HepG2 (cell line): ENCODE measurements around the gene BCL2L1. TPM values are rescaled to one million over a fixed set of nuclear protein-coding genes. Genes with fewer than 3 reads are reported as not detected.

Experiments used
- ATM ChIP-seq: fragments of 450-650 bp; IDR thresholded peaks from 2 replicates; pipeline ENCODE4 v1.7.1; 2017; ENCODE audit warnings: mild to moderate bottlenecking, borderline replicate concordance
- GPBP1L1 ChIP-seq: sonication (generic); formaldehyde crosslinking; IDR thresholded peaks from 2 replicates; pipeline ENCODE4 v1.5.0; 2020; ENCODE audit warnings: mild to moderate bottlenecking, missing genetic modification reagents
- PCBP2 ChIP-seq: fragments of 200-400 bp; formaldehyde crosslinking; optimal IDR thresholded peaks from 2 replicates; pipeline ENCODE3; 2018; ENCODE audit warnings: low read length, low read depth; ENCODE audit not compliant: poor library complexity, severe bottlenecking
- RBAK ChIP-seq: sonication (generic); formaldehyde crosslinking; IDR thresholded peaks from 2 replicates; pipeline ENCODE4 v1.5.1; 2020; ENCODE audit warnings: mild to moderate bottlenecking, missing genetic modification reagents
- TGIF2 ChIP-seq: IDR thresholded peaks from 2 replicates; pipeline ENCODE4 v1.6.1; 2016; ENCODE audit warnings: control low read depth, missing compliant biosample characterization
- THYN1 ChIP-seq: sonication (generic); formaldehyde crosslinking; IDR thresholded peaks from 2 replicates; pipeline ENCODE4 v1.8.1; 2023; ENCODE audit warnings: low read depth, mild to moderate bottlenecking, moderate library complexity, missing genetic modification reagents, borderline replicate concordance
- ZBTB40 ChIP-seq, 2 experiments: fragments of 450-650 bp in 1 of 2; sonication (generic) in 1 of 2; formaldehyde crosslinking in 1 of 2; IDR thresholded peaks; 2 replicates each; pipeline versions ENCODE4 v1.6.1 to v1.8.0; 2016 to 2022; ENCODE audit warnings: antibody characterized with exemption in 1 of 2, mild to moderate bottlenecking in 1 of 2, missing genetic modification reagents in 1 of 2
- ZMAT3 ChIP-seq: sonication (generic); formaldehyde crosslinking; conservative IDR thresholded peaks from 2 replicates; pipeline ENCODE4 v1.7.0; 2021; ENCODE audit warnings: missing genetic modification reagents
- ZNF256 ChIP-seq: sonication (generic); formaldehyde crosslinking; conservative IDR thresholded peaks from 2 replicates; pipeline ENCODE4 v1.4.0; 2020; ENCODE audit warnings: missing genetic modification reagents
- ZNF329 ChIP-seq: sonication (generic); formaldehyde crosslinking; IDR thresholded peaks from 2 replicates; pipeline ENCODE4 v1.9.0; 2021; ENCODE audit warnings: low read depth, mild to moderate bottlenecking, missing genetic modification reagents
- ZNF33B ChIP-seq: sonication (generic); formaldehyde crosslinking; IDR thresholded peaks from 2 replicates; pipeline ENCODE4 v1.5.1; 2020; ENCODE audit warnings: mild to moderate bottlenecking, missing genetic modification reagents
- ZNF484 ChIP-seq: sonication (generic); formaldehyde crosslinking; IDR thresholded peaks from 2 replicates; pipeline ENCODE4 v1.5.1; 2020; ENCODE audit warnings: mild to moderate bottlenecking, low read depth, missing genetic modification reagents, borderline replicate concordance
- ZNF512 ChIP-seq: sonication (generic); formaldehyde crosslinking; IDR thresholded peaks from 2 replicates; pipeline ENCODE4 v1.4.0; 2020; ENCODE audit warnings: mild to moderate bottlenecking, missing genetic modification reagents
- ZNF749 ChIP-seq: sonication (generic); formaldehyde crosslinking; IDR thresholded peaks from 2 replicates; pipeline ENCODE4 v1.8.0; 2022; ENCODE audit warnings: mild to moderate bottlenecking, missing genetic modification reagents, moderate library complexity, borderline replicate concordance
- polyA plus RNA-seq, 8 experiments: library from polyadenylated mRNA; depleted of rRNA in 3 of 8; stranded (reverse) in 7 of 8; unstranded in 1 of 8; fragments of >200 nt; fragmentation: Illumina TruSeq in 4 of 8; extraction: Trizol in 4 of 8; gene quantifications; 2 replicates each; pipeline versions ENCODE4 v1.2.1 to v1.2.3, GENCODE V29; 2011 to 2016; ENCODE audit warnings: low read depth in 4 of 8, missing spikeins in 1 of 8, mixed read lengths in 1 of 8; ENCODE audit not compliant: insufficient read depth in 1 of 8
- total RNA-seq, 5 experiments: library from RNA; depleted of rRNA; stranded (reverse); fragments of >200 nt; fragmentation: Illumina TruSeq; extraction: Trizol; gene quantifications; 2 replicates each; pipeline ENCODE4 v1.2.3, GENCODE V29; 2016; ENCODE audit warnings: low read depth in 1 of 5

The BCL2L1 gene
- total and polyA plus RNA-seq, 2 of the 13 experiments (the other 11 are each of a cell fraction or from before 2014, with no cell fraction given), result 164 to 258 TPM

- no peak for TF ChIP-seq ZNF512 (CRISPR knock-in tag)
- 0 out of 2 replicates have a peak, but pooled peaks have one; percentile 61 for TF ChIP-seq ZNF33B
- TF ChIP-seq ZMAT3 (CRISPR knock-in tag), result peak; percentile 69; the same call in 1 of the 2 replicates
- no peak for TF ChIP-seq ZBTB40 (IDR thresholded peaks at IDR 0.05)
- peak; percentile 66 for TF ChIP-seq ZBTB40 (CRISPR knock-in tag; IDR thresholded peaks at IDR 0.05)
- 0 out of 2 replicates have a peak, but pooled peaks have one; percentile 82 for TF ChIP-seq THYN1
- peak; percentile 24; the same call in 1 of the 2 replicates for TF ChIP-seq ZNF749 (CRISPR knock-in tag)
- TF ChIP-seq GPBP1L1 (CRISPR knock-in tag), result no peak
- TF ChIP-seq ZNF484, result no peak
- peak; percentile 38 for TF ChIP-seq PCBP2
- TF ChIP-seq TGIF2 (CRISPR knock-in tag), result peak; percentile 57; the same call in 1 of the 2 replicates
- no peak for TF ChIP-seq RBAK (CRISPR knock-in tag)
- TF ChIP-seq ATM, result no peak
- TF ChIP-seq ZNF256 (CRISPR knock-in tag), result no peak
- peak; percentile 16; the same call in 1 of the 2 replicates for TF ChIP-seq ZNF329 (CRISPR knock-in tag)
Measured at GRCh38 chr20:31663838-31664695, 58.6 kb downstream of the BCL2L1 start (continued).
